Measurements from ENCODE around the gene NOL4L. TPM values are rescaled to one million over a fixed set of nuclear protein-coding genes. Genes with fewer than 3 reads are reported as not detected.
A peak's percentile ranks its signal among the peaks of the same experiment; 100 is the strongest.

Gene NOL4L
- total RNA-seq, 1 donor from 2014 or later, result 90.6 TPM

DNA sequence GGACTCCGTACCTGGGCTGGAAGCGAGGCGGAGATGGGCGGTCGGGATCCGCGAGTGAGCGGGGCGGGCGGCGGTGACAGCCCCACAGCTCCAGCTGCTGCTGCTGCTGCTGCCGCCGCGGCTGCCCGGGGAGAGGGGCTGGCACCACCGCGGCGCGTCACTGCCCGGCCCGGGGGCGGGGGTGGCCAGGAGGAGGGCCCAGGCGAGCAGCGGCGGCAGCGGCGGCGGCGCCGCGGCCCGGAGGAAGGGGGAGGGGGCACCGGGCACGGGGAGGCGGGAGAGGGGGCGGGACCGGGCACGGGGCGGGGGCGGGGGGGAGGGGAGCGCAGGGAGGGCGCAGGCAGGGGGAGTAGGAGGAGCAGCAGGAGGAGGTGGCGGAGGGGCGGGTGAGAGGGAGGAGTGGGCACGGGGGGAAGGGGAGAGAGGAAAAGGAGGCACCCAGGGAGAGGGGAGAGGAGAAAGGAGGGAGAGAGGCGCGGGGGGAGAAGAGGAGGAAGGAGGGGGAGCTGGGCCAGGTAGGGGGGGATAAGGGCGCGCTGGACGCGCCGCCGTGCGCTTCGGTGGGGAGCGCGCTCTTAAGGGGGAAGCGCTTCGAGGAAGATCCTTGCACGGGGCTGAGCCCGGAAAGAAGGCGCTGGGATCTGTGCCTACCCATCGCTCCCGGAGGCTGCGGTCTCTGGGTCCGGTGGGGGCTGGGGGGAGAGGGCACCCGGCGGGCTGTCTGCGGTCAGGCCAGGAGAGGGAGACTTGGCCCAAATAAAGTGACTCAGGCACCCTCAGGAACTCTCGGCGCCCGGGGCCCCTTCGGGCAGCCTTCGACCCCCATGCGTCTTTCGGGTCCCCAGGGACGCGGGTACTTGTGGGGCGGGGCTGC lies 101.5 kb downstream of the NOL4L start:
- H3K4me1 Mint-ChIP-seq, result peaks cover 49% of the 10 kb centered on the region
- peak overlapping the region; percentile 87 for H3K27ac Mint-ChIP-seq
- H3K27me3 Mint-ChIP-seq (ENCODE audit: low read depth), result no peaks in the 10 kb centered on the region
- TF ChIP-seq, protein P1, sequence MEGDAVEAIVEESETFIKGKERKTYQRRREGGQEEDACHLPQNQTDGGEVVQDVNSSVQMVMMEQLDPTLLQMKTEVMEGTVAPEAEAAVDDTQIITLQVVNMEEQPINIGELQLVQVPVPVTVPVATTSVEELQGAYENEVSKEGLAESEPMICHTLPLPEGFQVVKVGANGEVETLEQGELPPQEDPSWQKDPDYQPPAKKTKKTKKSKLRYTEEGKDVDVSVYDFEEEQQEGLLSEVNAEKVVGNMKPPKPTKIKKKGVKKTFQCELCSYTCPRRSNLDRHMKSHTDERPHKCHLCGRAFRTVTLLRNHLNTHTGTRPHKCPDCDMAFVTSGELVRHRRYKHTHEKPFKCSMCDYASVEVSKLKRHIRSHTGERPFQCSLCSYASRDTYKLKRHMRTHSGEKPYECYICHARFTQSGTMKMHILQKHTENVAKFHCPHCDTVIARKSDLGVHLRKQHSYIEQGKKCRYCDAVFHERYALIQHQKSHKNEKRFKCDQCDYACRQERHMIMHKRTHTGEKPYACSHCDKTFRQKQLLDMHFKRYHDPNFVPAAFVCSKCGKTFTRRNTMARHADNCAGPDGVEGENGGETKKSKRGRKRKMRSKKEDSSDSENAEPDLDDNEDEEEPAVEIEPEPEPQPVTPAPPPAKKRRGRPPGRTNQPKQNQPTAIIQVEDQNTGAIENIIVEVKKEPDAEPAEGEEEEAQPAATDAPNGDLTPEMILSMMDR (IDR thresholded peaks at IDR 0.05; ENCODE audit: unreplicated experiment), result no peak
- DNase-seq (ENCODE audit: low spot score in 2 of 2, unreplicated experiment in 2 of 2), result peak; percentile 80 to 85
- peak overlapping the region; percentile 76 for H3K4me3 Mint-ChIP-seq
- H3K9me3 Mint-ChIP-seq, result peaks cover 4% of the 10 kb centered on the region
- peaks cover 7% of the 10 kb centered on the region for H3K36me3 Mint-ChIP-seq

GRCh38 chr20:32482442-32483261 lies 102.5 kb downstream of the NOL4L start:
- Mint-ChIP-seq H3K36me3 (peaks cover 4% of the 10 kb centered on the region), H3K4me3 (peak overlapping the region; percentile 87), H3K27ac (peak overlapping the region; percentile 90), H3K9me3 (no peaks in the 10 kb centered on the region), H3K27me3 (ENCODE audit: low read depth) (no peaks in the 10 kb centered on the region), H3K4me1 (peaks cover 58% of the 10 kb centered on the region)
- TF ChIP-seq, protein P1 (IDR thresholded peaks at IDR 0.05; ENCODE audit: unreplicated experiment), result no peak
- DNase-seq (ENCODE audit: low spot score in 2 of 2, unreplicated experiment in 2 of 2), result peak in 1 of 2 experiments; percentile 72

DNA sequence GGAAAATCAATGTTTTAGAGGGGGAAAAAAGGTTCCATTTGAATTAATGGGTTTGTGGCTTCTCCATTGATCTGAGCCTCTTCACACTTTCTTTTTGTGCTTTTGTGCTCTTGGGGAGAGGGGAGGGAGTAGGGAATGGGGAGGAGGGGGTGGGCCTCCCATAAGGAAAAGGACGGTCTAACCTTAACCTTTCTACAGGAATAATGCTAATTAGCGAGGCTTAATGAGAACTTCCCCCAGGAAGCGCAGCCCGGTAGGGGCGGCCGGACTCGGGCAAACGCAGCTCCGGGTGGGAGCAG lies 103.0 kb downstream of the NOL4L start:
- H3K36me3 Mint-ChIP-seq, result peaks cover 4% of the 10 kb centered on the region
- TF ChIP-seq, protein P1 (IDR thresholded peaks at IDR 0.05; ENCODE audit: unreplicated experiment), result no peak
- peak overlapping the region; percentile 87 for H3K4me3 Mint-ChIP-seq
- peak overlapping the region; percentile 90 for H3K27ac Mint-ChIP-seq
- H3K9me3 Mint-ChIP-seq, result no peaks in the 10 kb centered on the region
- no peaks in the 10 kb centered on the region for H3K27me3 Mint-ChIP-seq (ENCODE audit: low read depth)
- no peak for DNase-seq (ENCODE audit: low spot score in 2 of 2, unreplicated experiment in 2 of 2)
- H3K4me1 Mint-ChIP-seq, result peaks cover 63% of the 10 kb centered on the region

DNA sequence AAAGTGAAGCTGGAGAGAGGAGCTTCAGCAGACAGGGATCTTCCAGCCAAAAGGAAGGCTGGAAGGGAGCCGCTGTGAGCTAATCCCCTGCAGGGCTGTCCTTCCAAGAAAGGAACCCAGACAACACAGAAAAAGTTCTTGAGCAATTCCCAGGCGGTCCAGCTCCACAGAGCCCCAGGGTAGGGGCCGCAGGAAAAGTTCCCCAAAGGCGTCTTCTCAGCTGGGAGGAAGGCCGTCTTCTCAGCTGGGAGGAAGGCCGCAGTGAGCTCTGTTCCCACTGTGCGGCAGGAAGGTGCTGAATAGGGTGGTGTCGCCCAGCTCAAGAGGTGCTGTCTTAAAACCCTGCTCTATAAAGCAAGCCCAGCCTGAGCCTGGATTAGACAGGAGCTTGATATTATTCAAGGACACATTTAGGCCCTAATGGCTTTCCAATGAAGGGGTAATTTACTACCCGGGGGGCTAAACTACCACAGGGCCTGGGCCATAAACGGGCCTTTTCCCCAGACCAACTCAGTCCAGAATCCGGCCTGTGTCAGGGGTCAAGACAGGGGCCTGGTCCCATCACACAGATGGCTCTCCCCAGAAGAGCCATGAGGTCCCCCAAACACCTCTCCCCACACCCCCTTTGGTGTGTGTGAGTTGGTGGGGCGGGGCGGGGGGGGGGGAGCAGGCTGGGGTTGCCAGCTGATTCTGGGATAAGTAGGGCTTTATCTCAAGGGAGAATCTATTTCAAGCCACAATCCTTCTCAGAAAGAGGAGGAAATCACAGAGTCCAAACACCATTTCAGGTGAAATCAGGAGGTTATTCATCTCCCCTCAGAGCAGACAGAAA lies 103.6 kb downstream of the NOL4L start:
- DNase-seq (ENCODE audit: low spot score in 2 of 2, unreplicated experiment in 2 of 2), result no peak

More for the DNA sequence above, 103.6 kb downstream of the NOL4L start:
- Mint-ChIP-seq H3K4me3 (peak overlapping the region; percentile 87), H3K27me3 (ENCODE audit: low read depth) (no peaks in the 10 kb centered on the region), H3K9me3 (no peaks in the 10 kb centered on the region), H3K27ac (peak overlapping the region; percentile 91), H3K36me3 (peaks cover 1% of the 10 kb centered on the region), H3K4me1 (peaks cover 67% of the 10 kb centered on the region)
- TF ChIP-seq, protein P1 (IDR thresholded peaks at IDR 0.05; ENCODE audit: unreplicated experiment), result no peak
